Prostate gland (tissue), 2 donors: ENCODE measurements around the gene DHX16. TPM values are rescaled to one million over a fixed set of nuclear protein-coding genes. Genes with fewer than 3 reads are reported as not detected.
"Not testable (repeated sequence)": the region's sequence is repeated elsewhere in the genome, so short reads cannot be mapped to it uniquely, and the experiment has no call there.

ENCODE experiments used
- DNase-seq: peaks from one replicate; pipeline ENCODE4 v3.0.0-alpha.2; 2019; ENCODE audit warnings: low spot score
- H3K27ac ChIP-seq, 2 donors: fragments of 200-600 bp; sonication (generic); 2 replicates each; pipeline ENCODE4 v1.5.1; 2017 to 2019
- H3K27me3 ChIP-seq: fragments of 200-600 bp; sonication (generic); replicated peaks from 2 replicates; pipeline ENCODE4 v1.5.1; 2019; ENCODE audit not compliant: insufficient read depth
- H3K36me3 ChIP-seq, 2 donors: fragments of 200-600 bp; sonication (generic); 1 replicate in 1 of 2; 2 replicates in 1 of 2; pipeline versions ENCODE4 v1.5.1 to v1.8.1; 2017 to 2019
- H3K4me1 ChIP-seq: fragments of 200-600 bp; sonication (generic); replicated peaks from 2 replicates; pipeline ENCODE4 v1.5.1; 2019
- H3K4me3 ChIP-seq, 2 donors: fragments of 200-600 bp; sonication (generic); 2 replicates each; pipeline ENCODE4 v1.5.1; 2017 to 2019
- H3K9me3 ChIP-seq: fragments of 200-600 bp; sonication (generic); 2 replicates; pipeline ENCODE4 v1.5.1; 2017
- CTCF ChIP-seq, 4 experiments: fragments of 200-600 bp in 2 of 4; fragments of 450-650 bp in 2 of 4; sonication (generic) in 2 of 4; IDR thresholded peaks; 1 replicate in 3 of 4; 2 replicates in 1 of 4; pipeline ENCODE4 v1.5.1; 2016 to 2019; ENCODE audit warnings: antibody characterized with exemption in 4 of 4, mild to moderate bottlenecking in 2 of 4, moderate library complexity in 2 of 4
- POLR2A ChIP-seq: fragments of 450-650 bp; IDR thresholded peaks from one replicate; pipeline ENCODE4 v1.6.1; 2016; ENCODE audit warnings: antibody characterized with exemption, mild to moderate bottlenecking
- POLR2AphosphoS5 ChIP-seq: sonication (generic); formaldehyde crosslinking; IDR thresholded peaks from one replicate; pipeline ENCODE4 v1.6.1; 2017; ENCODE audit warnings: antibody characterized with exemption
- WGBS: methylation state at CpG from one replicate; pipeline ENCODE4 v1.1.5; 2018; 5-methylcytosine and 5-hydroxymethylcytosine counted together
- intact Hi-C: fragments of 100-400 bp; cut with DNase I; formaldehyde crosslinking; loops from one replicate; pipeline ENCODE4 v1.14.2; 2022
- total RNA-seq, 2 donors: library from RNA; depleted of rRNA; stranded (reverse); fragments of >200 nt; gene quantifications; one replicate each; pipeline ENCODE4 v1.1.0, GENCODE V29; 2016

The DHX16 gene
- total RNA-seq, 2 donors from 2014 or later: 26.4 to 41.0 TPM

GRCh38 chr6:30670760-30671527 lies 1.9 kb downstream of the DHX16 start:
- H3K36me3 ChIP-seq: peaks cover 6% of the 10 kb centered on the region in 2 donors
- TF ChIP-seq POLR2A (no peak), POLR2AphosphoS5 (no peak), CTCF (IDR thresholded peaks at IDR 0.05) (no peak)
- no peaks in the 10 kb centered on the region for H3K4me1 ChIP-seq
- H3K27me3 ChIP-seq: no peaks in the 10 kb centered on the region
- 84% methylated on average over 27 of the region's 27 CpGs for WGBS
- no peaks in the 10 kb centered on the region for H3K9me3 ChIP-seq
- intact Hi-C loops: no loop called here
- DNase-seq: no peak
- H3K27ac ChIP-seq: no peak overlapping the region
- no peak overlapping the region for H3K4me3 ChIP-seq

- H3K9me3 ChIP-seq, H3K4me1 ChIP-seq, intact Hi-C loops, DNase-seq, H3K27ac ChIP-seq, H3K27me3 ChIP-seq, H3K4me3 ChIP-seq: not testable (repeated sequence)
- H3K36me3 ChIP-seq: peaks cover 27 to 39% of the 10 kb centered on the region in 2 donors
- 88% methylated on average over 2 of the region's 2 CpGs for WGBS
Observed at GRCh38 chr6:30666300-30666699, 6.5 kb downstream of the DHX16 start.

GRCh38 chr6:30664994-30665767 lies 7.6 kb downstream of the DHX16 start:
- Histone ChIP-seq H3K4me3 (no peak overlapping the region), H3K4me1 (no peaks in the 10 kb centered on the region), H3K9me3 (no peaks in the 10 kb centered on the region), H3K27ac (no peak overlapping the region), H3K36me3 (peaks cover 29 to 33% of the 10 kb centered on the region in 2 donors), H3K27me3 (no peaks in the 10 kb centered on the region)
- no peak for TF ChIP-seq CTCF (IDR thresholded peaks at IDR 0.05)
- TF ChIP-seq POLR2AphosphoS5: no peak
- TF ChIP-seq POLR2A: no peak
- intact Hi-C loops: no loop called here
- WGBS: 92% methylated on average over 34 of the region's 34 CpGs
- no peak for DNase-seq

- WGBS: 96% methylated on average over 5 of the region's 5 CpGs
- H3K27ac ChIP-seq, H3K4me1 ChIP-seq, intact Hi-C loops, H3K4me3 ChIP-seq, DNase-seq, H3K27me3 ChIP-seq, H3K9me3 ChIP-seq: not testable (repeated sequence)
- H3K36me3 ChIP-seq: peaks cover 28 to 56% of the 10 kb centered on the region in 2 donors
Observed at GRCh38 chr6:30657922-30658321, 14.9 kb downstream of the DHX16 start.

- intact Hi-C loops: no loop called here
Observed at GRCh38 chr6:30657454-30657853, 15.4 kb downstream of the DHX16 start.

More at GRCh38 chr6:30657454-30657853, 15.4 kb downstream of the DHX16 start:
- no peaks in the 10 kb centered on the region for H3K4me1 ChIP-seq
- H3K27me3 ChIP-seq: no peaks in the 10 kb centered on the region
- no peak for DNase-seq
- H3K9me3 ChIP-seq: no peaks in the 10 kb centered on the region
- peaks cover 28 to 51% of the 10 kb centered on the region in 2 donors for H3K36me3 ChIP-seq
- no peak for TF ChIP-seq POLR2A
- no peak for TF ChIP-seq CTCF (IDR thresholded peaks at IDR 0.05)
- TF ChIP-seq POLR2AphosphoS5: no peak
- no peak overlapping the region for H3K27ac ChIP-seq
- H3K4me3 ChIP-seq: no peak overlapping the region
